ENCODE results near the gene TMEM176B.

The TMEM176B gene

DNA sequence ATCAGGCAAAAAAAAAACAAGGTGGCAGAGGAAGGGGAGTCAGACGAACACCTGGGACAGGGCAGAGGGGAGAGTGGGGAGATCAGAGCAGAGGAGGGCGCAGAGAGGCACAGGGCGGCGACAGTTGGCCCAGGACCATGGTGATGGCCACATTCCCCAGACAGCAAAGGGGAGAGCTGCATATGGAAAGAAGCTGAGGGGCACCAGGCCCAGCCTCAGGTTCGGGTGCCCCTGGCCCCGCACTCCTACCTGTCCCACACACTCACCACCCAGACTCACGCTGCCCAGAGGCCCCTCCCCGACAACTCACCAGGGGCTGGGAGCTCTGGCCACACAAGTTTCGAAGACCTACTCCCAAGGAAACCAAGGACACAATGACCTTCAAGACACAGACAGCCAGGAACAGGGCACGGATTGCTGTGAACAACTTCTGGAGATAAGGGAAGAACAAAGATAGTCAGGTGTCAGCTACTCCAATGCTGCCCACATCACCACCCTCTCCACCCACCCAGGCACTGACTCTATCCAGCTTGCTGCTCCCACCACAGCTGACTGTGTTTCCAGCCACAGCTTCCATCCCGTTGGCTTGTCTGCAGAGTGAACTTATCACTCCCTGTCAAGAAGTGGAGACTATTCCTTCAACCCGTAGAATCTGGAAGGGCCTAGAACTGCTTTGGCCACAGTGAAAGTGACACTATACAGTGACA is 8.3 kb downstream of the TMEM176B start:
- H3K79me2 ChIP-seq (ENCODE audit: control insufficient read depth, insufficient read depth, low read length, poor library complexity) = no peaks in the 10 kb centered on the region
- no peak overlapping the region for H3K27ac ChIP-seq (ENCODE audit: low read depth, low read length)
- no peak overlapping the region for H3K4me3 ChIP-seq (ENCODE audit: low read depth, low read length)
- H3K9me3 ChIP-seq (ENCODE audit: insufficient read depth, low read depth, low read length) = no peaks in the 10 kb centered on the region
- H3K23ac ChIP-seq (ENCODE audit: low read length) = no peak overlapping the region
- H4K8ac ChIP-seq (ENCODE audit: low read depth, low read length) = no peak overlapping the region
- no peaks in the 10 kb centered on the region for H3K79me1 ChIP-seq (ENCODE audit: low read length)
- no peak overlapping the region for H2AK5ac ChIP-seq (ENCODE audit: low read length)
- H2BK12ac ChIP-seq (ENCODE audit: low read length) = no peak overlapping the region
- WGBS (ENCODE audit: extremely low coverage, insufficient coverage, insufficient read length) = no CpG with 5 or more reads among the region's 12 CpGs
- no peak overlapping the region for H4K12ac ChIP-seq (ENCODE audit: low read depth, low read length)
- peaks cover 0 to 3% of the 10 kb centered on the region in 2 experiments for H3K4me1 ChIP-seq (ENCODE audit: control insufficient read depth in 1 of 2, insufficient read depth in 2 of 2, low read length in 2 of 2)
- no peak overlapping the region for H2BK5ac ChIP-seq (ENCODE audit: low read depth, low read length, poor library complexity)
- H3K36me3 ChIP-seq (ENCODE audit: control insufficient read depth in 1 of 2, insufficient read depth in 2 of 2, low read length in 2 of 2) = no peaks in the 10 kb centered on the region
- H3K14ac ChIP-seq (ENCODE audit: low read length) = no peak overlapping the region
- no peak overlapping the region for H3K4ac ChIP-seq (ENCODE audit: low read depth, low read length)
- H4K91ac ChIP-seq (ENCODE audit: low read depth, low read length) = no peak overlapping the region
- no peak overlapping the region for H3K9ac ChIP-seq (ENCODE audit: low read length)
- H3K18ac ChIP-seq (ENCODE audit: low read length) = no peak overlapping the region
- no peak overlapping the region for H2BK120ac ChIP-seq (ENCODE audit: insufficient read depth, low read length, poor library complexity)
- DNase-seq = no peak
- H3K4me2 ChIP-seq (ENCODE audit: low read length) = no peak overlapping the region
- no peaks in the 10 kb centered on the region for H3K27me3 ChIP-seq (ENCODE audit: insufficient read depth, low read length)
- no peak overlapping the region for H2AFZ ChIP-seq (ENCODE audit: insufficient read depth, low read length, poor library complexity)

DNA sequence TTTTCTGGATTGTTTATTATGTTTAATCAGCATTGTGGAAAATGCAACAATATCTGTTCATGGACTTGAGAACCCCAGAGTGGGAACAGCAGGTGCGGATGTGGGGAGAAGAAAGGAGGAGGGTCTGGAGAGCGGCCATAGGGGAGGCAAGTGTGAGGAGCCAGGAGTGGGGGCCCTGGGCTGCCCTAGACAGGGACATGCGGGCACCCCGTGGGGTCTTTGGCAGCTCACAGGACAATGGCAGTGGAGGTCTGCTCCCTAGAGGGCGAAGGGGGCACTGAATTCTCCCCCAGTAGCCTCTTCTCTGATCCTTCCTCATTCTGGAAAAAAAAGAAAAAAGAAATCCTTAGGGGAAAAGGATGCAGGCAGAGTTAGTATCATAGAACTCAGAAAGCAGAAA is 8.9 kb downstream of the TMEM176B start:
- Histone ChIP-seq H3K9ac (ENCODE audit: low read length) (no peak overlapping the region), H2AFZ (ENCODE audit: insufficient read depth, low read length, poor library complexity) (no peak overlapping the region), H3K14ac (ENCODE audit: low read length) (no peak overlapping the region), H3K27ac (ENCODE audit: low read depth, low read length) (no peak overlapping the region), H3K4me3 (ENCODE audit: low read depth, low read length) (no peak overlapping the region), H3K79me2 (ENCODE audit: control insufficient read depth, insufficient read depth, low read length, poor library complexity) (no peaks in the 10 kb centered on the region), H4K12ac (ENCODE audit: low read depth, low read length) (no peak overlapping the region), H3K4me2 (ENCODE audit: low read length) (no peak overlapping the region), H3K9me3 (ENCODE audit: insufficient read depth, low read depth, low read length) (no peaks in the 10 kb centered on the region), H3K23ac (ENCODE audit: low read length) (no peak overlapping the region), H3K4me1 (ENCODE audit: control insufficient read depth in 1 of 2, insufficient read depth in 2 of 2, low read length in 2 of 2) (peaks cover 0 to 3% of the 10 kb centered on the region in 2 experiments), H2BK5ac (ENCODE audit: low read depth, low read length, poor library complexity) (no peak overlapping the region), H4K8ac (ENCODE audit: low read depth, low read length) (no peak overlapping the region), H2BK120ac (ENCODE audit: insufficient read depth, low read length, poor library complexity) (no peak overlapping the region), H3K79me1 (ENCODE audit: low read length) (no peaks in the 10 kb centered on the region), H3K18ac (ENCODE audit: low read length) (no peak overlapping the region), H4K91ac (ENCODE audit: low read depth, low read length) (no peak overlapping the region), H3K27me3 (ENCODE audit: insufficient read depth, low read length) (no peaks in the 10 kb centered on the region), H2AK5ac (ENCODE audit: low read length) (no peak overlapping the region), H2BK12ac (ENCODE audit: low read length) (no peak overlapping the region), H3K36me3 (ENCODE audit: control insufficient read depth in 1 of 2, insufficient read depth in 2 of 2, low read length in 2 of 2) (no peaks in the 10 kb centered on the region), H3K4ac (ENCODE audit: low read depth, low read length) (no peak overlapping the region)
- no CpG with 5 or more reads among the region's 5 CpGs for WGBS (ENCODE audit: extremely low coverage, insufficient coverage, insufficient read length)
- no peak for DNase-seq

DNA sequence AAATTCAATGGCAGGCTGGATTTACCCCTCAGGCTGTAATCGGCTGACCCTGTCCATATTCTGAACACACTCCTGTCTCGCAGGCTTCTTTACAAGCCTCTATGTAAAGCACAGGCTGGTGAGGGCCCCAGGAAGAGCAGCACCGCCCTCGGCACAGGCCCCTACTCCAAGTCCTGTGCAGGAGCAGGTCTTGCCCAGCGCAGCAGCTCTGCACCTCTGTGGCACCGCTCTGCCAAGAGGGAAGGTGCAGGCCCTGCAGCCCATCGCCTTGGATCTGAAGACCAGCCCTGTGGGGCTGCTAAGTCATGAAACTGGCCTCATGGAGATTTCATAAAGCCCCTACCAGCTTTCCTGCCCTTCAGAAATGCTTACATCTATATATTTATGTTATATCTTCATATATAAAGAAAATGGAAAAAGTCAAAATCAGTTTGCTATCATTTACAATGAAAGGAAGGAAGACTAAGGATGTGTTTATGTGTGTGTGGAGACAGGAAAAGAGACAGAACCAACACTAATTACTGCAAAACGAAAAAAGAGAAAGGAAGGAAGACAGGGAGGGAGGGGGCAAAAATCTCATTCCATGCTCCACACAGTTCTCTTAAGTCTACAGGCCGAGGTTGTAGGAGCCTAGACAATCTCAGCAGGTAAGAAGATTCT is 9.6 kb downstream of the TMEM176B start:
- Histone ChIP-seq H4K91ac (ENCODE audit: low read depth, low read length) (no peak overlapping the region), H2AFZ (ENCODE audit: insufficient read depth, low read length, poor library complexity) (no peak overlapping the region)
- no CpG with 5 or more reads among the region's 9 CpGs for WGBS (ENCODE audit: extremely low coverage, insufficient coverage, insufficient read length)

DNA sequence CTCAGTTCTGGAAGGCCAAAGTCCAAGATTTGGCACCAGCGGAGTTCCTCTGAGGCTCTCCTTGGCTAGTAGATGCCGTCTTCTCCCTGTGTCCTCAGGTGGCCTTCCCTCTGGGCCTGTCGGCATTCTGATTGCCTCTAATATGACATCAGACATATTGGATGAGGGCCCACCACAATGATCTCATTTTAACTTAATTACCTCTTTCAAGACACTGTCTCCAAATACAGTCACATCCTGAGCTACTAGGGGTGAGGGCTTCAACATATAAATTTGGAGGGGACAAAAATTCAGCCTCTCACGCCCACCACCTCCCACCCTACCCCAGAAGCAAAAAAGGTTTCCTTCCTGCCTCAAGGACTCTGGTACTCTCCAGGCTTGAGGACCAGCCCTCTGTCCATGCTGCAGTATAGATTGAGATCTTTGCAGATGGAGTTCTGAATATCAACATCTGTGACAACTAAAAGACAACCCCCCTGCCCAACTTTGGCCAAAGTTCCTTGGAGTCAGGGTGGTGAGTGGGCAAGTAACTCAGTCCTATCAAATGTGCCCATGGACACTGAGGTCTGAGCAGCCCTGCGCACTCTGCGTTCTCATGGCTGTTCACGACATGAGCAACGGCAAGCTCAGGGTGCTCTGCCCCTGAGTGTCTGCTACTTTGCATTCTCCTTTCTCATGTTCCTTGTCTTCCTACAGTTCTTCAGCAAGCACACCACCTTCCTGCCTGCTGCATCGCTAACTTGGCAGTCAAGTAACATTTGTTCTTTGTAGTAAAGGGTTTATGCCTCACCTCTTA is 11.5 kb downstream of the TMEM176B start:
- no peak overlapping the region for H4K91ac ChIP-seq (ENCODE audit: low read depth, low read length)
- H3K14ac ChIP-seq (ENCODE audit: low read length) = no peak overlapping the region
- DNase-seq = peak in 1 of 2 donors; percentile 27
- no peak overlapping the region for H2BK12ac ChIP-seq (ENCODE audit: low read length)
- no peaks in the 10 kb centered on the region for H3K79me2 ChIP-seq (ENCODE audit: control insufficient read depth, insufficient read depth, low read length, poor library complexity)
- WGBS (ENCODE audit: extremely low coverage, insufficient coverage, insufficient read length) = no CpG with 5 or more reads among the region's 9 CpGs
- no peak overlapping the region for H3K27ac ChIP-seq (ENCODE audit: low read depth, low read length)
- no peak overlapping the region for H3K4me3 ChIP-seq (ENCODE audit: low read depth, low read length)
- H2AFZ ChIP-seq (ENCODE audit: insufficient read depth, low read length, poor library complexity) = no peak overlapping the region
- no peaks in the 10 kb centered on the region for H3K36me3 ChIP-seq (ENCODE audit: control insufficient read depth in 1 of 2, insufficient read depth in 2 of 2, low read length in 2 of 2)
- H3K4me1 ChIP-seq (ENCODE audit: control insufficient read depth in 1 of 2, insufficient read depth in 2 of 2, low read length in 2 of 2) = peaks cover 0 to 5% of the 10 kb centered on the region in 2 experiments
- no peak overlapping the region for H2AK5ac ChIP-seq (ENCODE audit: low read length)
- no peak overlapping the region for H3K18ac ChIP-seq (ENCODE audit: low read length)
- H3K4me2 ChIP-seq (ENCODE audit: low read length) = no peak overlapping the region
- no peaks in the 10 kb centered on the region for H3K79me1 ChIP-seq (ENCODE audit: low read length)
- H3K9ac ChIP-seq (ENCODE audit: low read length) = no peak overlapping the region
- H3K23ac ChIP-seq (ENCODE audit: low read length) = no peak overlapping the region
- no peak overlapping the region for H2BK120ac ChIP-seq (ENCODE audit: insufficient read depth, low read length, poor library complexity)
- no peaks in the 10 kb centered on the region for H3K9me3 ChIP-seq (ENCODE audit: insufficient read depth, low read depth, low read length)
- no peak overlapping the region for H4K12ac ChIP-seq (ENCODE audit: low read depth, low read length)
- H3K4ac ChIP-seq (ENCODE audit: low read depth, low read length) = no peak overlapping the region
- H3K27me3 ChIP-seq (ENCODE audit: insufficient read depth, low read length) = no peaks in the 10 kb centered on the region
- no peak overlapping the region for H4K8ac ChIP-seq (ENCODE audit: low read depth, low read length)
- H2BK5ac ChIP-seq (ENCODE audit: low read depth, low read length, poor library complexity) = no peak overlapping the region

More for the DNA sequence above, 9.6 kb downstream of the TMEM176B start:
- no peaks in the 10 kb centered on the region for H3K27me3 ChIP-seq (ENCODE audit: insufficient read depth, low read length)
- no peak overlapping the region for H2BK120ac ChIP-seq (ENCODE audit: insufficient read depth, low read length, poor library complexity)
- no peak for DNase-seq
- no peak overlapping the region for H3K4ac ChIP-seq (ENCODE audit: low read depth, low read length)
- H3K14ac ChIP-seq (ENCODE audit: low read length) = no peak overlapping the region
- H3K4me3 ChIP-seq (ENCODE audit: low read depth, low read length) = no peak overlapping the region
- H4K12ac ChIP-seq (ENCODE audit: low read depth, low read length) = no peak overlapping the region
- H3K79me1 ChIP-seq (ENCODE audit: low read length) = no peaks in the 10 kb centered on the region
- H3K9me3 ChIP-seq (ENCODE audit: insufficient read depth, low read depth, low read length) = no peaks in the 10 kb centered on the region
- H2BK5ac ChIP-seq (ENCODE audit: low read depth, low read length, poor library complexity) = no peak overlapping the region
- H3K9ac ChIP-seq (ENCODE audit: low read length) = no peak overlapping the region
- peaks cover 0 to 3% of the 10 kb centered on the region in 2 experiments for H3K4me1 ChIP-seq (ENCODE audit: control insufficient read depth in 1 of 2, insufficient read depth in 2 of 2, low read length in 2 of 2)
- no peaks in the 10 kb centered on the region for H3K36me3 ChIP-seq (ENCODE audit: control insufficient read depth in 1 of 2, insufficient read depth in 2 of 2, low read length in 2 of 2)
- H4K8ac ChIP-seq (ENCODE audit: low read depth, low read length) = no peak overlapping the region
- no peaks in the 10 kb centered on the region for H3K79me2 ChIP-seq (ENCODE audit: control insufficient read depth, insufficient read depth, low read length, poor library complexity)
- no peak overlapping the region for H2AK5ac ChIP-seq (ENCODE audit: low read length)
- no peak overlapping the region for H3K4me2 ChIP-seq (ENCODE audit: low read length)
- no peak overlapping the region for H3K27ac ChIP-seq (ENCODE audit: low read depth, low read length)
- H3K23ac ChIP-seq (ENCODE audit: low read length) = no peak overlapping the region
- no peak overlapping the region for H2BK12ac ChIP-seq (ENCODE audit: low read length)
- no peak overlapping the region for H3K18ac ChIP-seq (ENCODE audit: low read length)
